Activated CD8-positive, alpha-beta memory T cell treated with anti-CD3 and anti-CD28 coated beads, Interleukin-2, amount 50 U/mL, for 1 hour (primary cell): Measurements from ENCODE around the gene TRPV6.

Experiments used
- DNase-seq: peaks from one replicate; pipeline ENCODE4 v3.0.0-alpha.2; 2020; ENCODE audit errors: extremely low read depth

The TRPV6 gene

GRCh38 chr7:142883571-142884285, 1.8 kb downstream of the TRPV6 start:
- no peak for DNase-seq

- no peak for DNase-seq
Observed at GRCh38 chr7:142883145-142883544, 2.4 kb downstream of the TRPV6 start.

- DNase-seq, result no peak
Observed at GRCh38 chr7:142882338-142882678, 3.2 kb downstream of the TRPV6 start.

GRCh38 chr7:142881586-142882337, 3.8 kb downstream of the TRPV6 start:
- DNase-seq, result no peak

- DNase-seq, result no peak
Observed at GRCh38 chr7:142880876-142881505, 4.6 kb downstream of the TRPV6 start.

GRCh38 chr7:142879060-142879459, 6.5 kb downstream of the TRPV6 start:
- DNase-seq, result no peak

- DNase-seq, result no peak
Observed at GRCh38 chr7:142878315-142878714, 7.2 kb downstream of the TRPV6 start.

GRCh38 chr7:142876991-142877910, 8.3 kb downstream of the TRPV6 start:
- DNase-seq, result no peak

GRCh38 chr7:142876236-142876960, 9.1 kb downstream of the TRPV6 start:
- DNase-seq, result no peak

GRCh38 chr7:142875456-142875855, 10.1 kb downstream of the TRPV6 start:
- no peak for DNase-seq

- no peak for DNase-seq
Observed at GRCh38 chr7:142874837-142875236, 10.7 kb downstream of the TRPV6 start.

- no peak for DNase-seq
Observed at GRCh38 chr7:142874409-142874808, 11.1 kb downstream of the TRPV6 start.

- no peak for DNase-seq
Observed at GRCh38 chr7:142873871-142874270, 11.7 kb downstream of the TRPV6 start.

- DNase-seq, result no peak
Observed at GRCh38 chr7:142873281-142873784, 12.2 kb downstream of the TRPV6 start.

- DNase-seq, result no peak
Observed at GRCh38 chr7:142872106-142872675, 13.4 kb downstream of the TRPV6 start.

- DNase-seq, result no peak
Observed at GRCh38 chr7:142871260-142872105, 14.1 kb downstream of the TRPV6 start.

- DNase-seq, result no peak
Observed at GRCh38 chr7:142870566-142871259, 14.8 kb downstream of the TRPV6 start.

- no peak for DNase-seq
Observed at GRCh38 chr7:142870147-142870559, 15.4 kb downstream of the TRPV6 start.

- DNase-seq, result no peak
Observed at GRCh38 chr7:142869434-142869833, 16.1 kb downstream of the TRPV6 start.
